Glomerular visceral epithelial cell (primary cell): ENCODE measurements around the gene FGF2.
"Not testable (repeated sequence)": the region's sequence is repeated elsewhere in the genome, so short reads cannot be mapped to it uniquely, and the experiment has no call there.

Experiments
- DNase-seq: peaks from one replicate; pipeline ENCODE4 v3.0.0-alpha.2; 2016; ENCODE audit errors: extremely low spot score

FGF2 gene

GRCh38 chr4:122826553-122827257 is at the start of gene FGF2:
Gene FGF2, plus strand, starts transcription at chr4:122826831. Its CDS starts 344 bp downstream, at chr4:122827175.
- DNase-seq: peak; percentile 74

- DNase-seq: no peak
Observed at GRCh38 chr4:122776916-122777315, 49.7 kb upstream of the FGF2 start.

GRCh38 chr4:122777846-122778673 is 48.6 kb upstream of the FGF2 start:
- DNase-seq: peak; percentile 15

- DNase-seq: no peak
Observed at GRCh38 chr4:122781486-122781885, 45.1 kb upstream of the FGF2 start.

- peak; percentile 95 for DNase-seq
Observed at GRCh38 chr4:122783301-122784215, 43.1 kb upstream of the FGF2 start.

GRCh38 chr4:122784261-122784660 is 42.4 kb upstream of the FGF2 start:
- no peak for DNase-seq

- DNase-seq: no peak
Observed at GRCh38 chr4:122785099-122785498, 41.5 kb upstream of the FGF2 start.

GRCh38 chr4:122786296-122786695 is 40.3 kb upstream of the FGF2 start:
- not testable (repeated sequence) for DNase-seq

- not testable (repeated sequence) for DNase-seq
Observed at GRCh38 chr4:122786920-122787319, 39.7 kb upstream of the FGF2 start.

GRCh38 chr4:122787940-122788339 is 38.7 kb upstream of the FGF2 start:
- no peak for DNase-seq

- DNase-seq: no peak
Observed at GRCh38 chr4:122788935-122789334, 37.7 kb upstream of the FGF2 start.

- no peak for DNase-seq
Observed at GRCh38 chr4:122793811-122794210, 32.8 kb upstream of the FGF2 start.

- DNase-seq: no peak
Observed at GRCh38 chr4:122796801-122797404, 29.7 kb upstream of the FGF2 start.

- DNase-seq: no peak
Observed at GRCh38 chr4:122797405-122798094, 29.1 kb upstream of the FGF2 start.

GRCh38 chr4:122798101-122798500 is 28.5 kb upstream of the FGF2 start:
- peak; percentile 80 for DNase-seq

GRCh38 chr4:122798917-122799316 is 27.7 kb upstream of the FGF2 start:
- DNase-seq: no peak

GRCh38 chr4:122803788-122804208 is 22.8 kb upstream of the FGF2 start:
- no peak for DNase-seq

- DNase-seq: no peak
Observed at GRCh38 chr4:122806981-122807679, 19.5 kb upstream of the FGF2 start.

GRCh38 chr4:122810669-122811068 is 16.0 kb upstream of the FGF2 start:
- no peak for DNase-seq

- DNase-seq: not testable (repeated sequence)
Observed at GRCh38 chr4:122811781-122812180, 14.8 kb upstream of the FGF2 start.
